Activated T-helper 9 cell treated with anti-CD3 and anti-CD28 coated beads, Interleukin-2, amount 50 U/mL, for 16 hours (primary cell): ENCODE measurements around the gene ASCC3.

Source experiments
- DNase-seq: peaks from one replicate; pipeline ENCODE4 v3.0.0-alpha.2; 2020; ENCODE audit warnings: low read depth

Gene ASCC3

GRCh38 chr6:100493206-100493888 lies 387.8 kb downstream of the ASCC3 start:
- DNase-seq = no peak

GRCh38 chr6:100491952-100492670 lies 389.0 kb downstream of the ASCC3 start:
- DNase-seq = no peak

- no peak for DNase-seq
Observed at GRCh38 chr6:100490065-100490464, 391.1 kb downstream of the ASCC3 start.

GRCh38 chr6:100488244-100488643 lies 392.9 kb downstream of the ASCC3 start:
- DNase-seq = no peak

- DNase-seq = no peak
Observed at GRCh38 chr6:100487638-100488037, 393.5 kb downstream of the ASCC3 start.

GRCh38 chr6:100485268-100485667 lies 395.9 kb downstream of the ASCC3 start:
- DNase-seq = no peak

GRCh38 chr6:100484474-100484873 lies 396.7 kb downstream of the ASCC3 start:
- DNase-seq = no peak

- no peak for DNase-seq
Observed at GRCh38 chr6:100482698-100483097, 398.4 kb downstream of the ASCC3 start.

GRCh38 chr6:100479179-100480035 lies 401.7 kb downstream of the ASCC3 start:
- DNase-seq = no peak

GRCh38 chr6:100475554-100476320 lies 405.4 kb downstream of the ASCC3 start:
- DNase-seq = no peak

GRCh38 chr6:100473182-100473581 lies 407.9 kb downstream of the ASCC3 start:
- no peak for DNase-seq

- no peak for DNase-seq
Observed at GRCh38 chr6:100472674-100473073, 408.5 kb downstream of the ASCC3 start.

GRCh38 chr6:100470422-100471120 lies 410.6 kb downstream of the ASCC3 start:
- no peak for DNase-seq

- DNase-seq = no peak
Observed at GRCh38 chr6:100469101-100469859, 411.8 kb downstream of the ASCC3 start.

- no peak for DNase-seq
Observed at GRCh38 chr6:100468016-100468622, 413.0 kb downstream of the ASCC3 start.

GRCh38 chr6:100467129-100468015 lies 413.8 kb downstream of the ASCC3 start:
- no peak for DNase-seq

GRCh38 chr6:100466410-100467128 lies 414.6 kb downstream of the ASCC3 start:
- DNase-seq = no peak

GRCh38 chr6:100465701-100466409 lies 415.3 kb downstream of the ASCC3 start:
- no peak for DNase-seq
